ENCODE results near the gene KAT6B.

KAT6B gene

GRCh38 chr10:74824184-74824899, 2.1 kb upstream of the KAT6B start:
- no peak for TF ChIP-seq CTCF (IDR thresholded peaks at IDR 0.05; ENCODE audit: borderline replicate concordance, insufficient read depth, low read depth, low read length)
- peak overlapping the region; percentile 98 for H3K4me3 ChIP-seq (ENCODE audit: low read depth, low read length)

- H3K4me3 ChIP-seq (ENCODE audit: low read depth, low read length), result peak overlapping the region; percentile 98
- no peak for TF ChIP-seq CTCF (IDR thresholded peaks at IDR 0.05; ENCODE audit: borderline replicate concordance, insufficient read depth, low read depth, low read length)
Observed at GRCh38 chr10:74824900-74825370, 1.5 kb upstream of the KAT6B start.

GRCh38 chr10:74825371-74826141, 844 bp upstream of the KAT6B start:
- no peak for TF ChIP-seq CTCF (IDR thresholded peaks at IDR 0.05; ENCODE audit: borderline replicate concordance, insufficient read depth, low read depth, low read length)
- H3K4me3 ChIP-seq (ENCODE audit: low read depth, low read length), result peak overlapping the region; percentile 98

GRCh38 chr10:74827045-74827441, 643 bp downstream of the KAT6B start:
- no peak for TF ChIP-seq CTCF (IDR thresholded peaks at IDR 0.05; ENCODE audit: borderline replicate concordance, insufficient read depth, low read depth, low read length)

GRCh38 chr10:74827694-74828093, 1.3 kb downstream of the KAT6B start:
- H3K4me3 ChIP-seq (ENCODE audit: low read depth, low read length), result peak overlapping the region; percentile 63
- no peak for TF ChIP-seq CTCF (IDR thresholded peaks at IDR 0.05; ENCODE audit: borderline replicate concordance, insufficient read depth, low read depth, low read length)

More at GRCh38 chr10:74827045-74827441, 643 bp downstream of the KAT6B start:
- H3K4me3 ChIP-seq (ENCODE audit: low read depth, low read length), result peak overlapping the region; percentile 63

- no peak overlapping the region for H3K4me3 ChIP-seq (ENCODE audit: low read depth, low read length)
- TF ChIP-seq CTCF (IDR thresholded peaks at IDR 0.05; ENCODE audit: borderline replicate concordance, insufficient read depth, low read depth, low read length), result no peak
Observed at GRCh38 chr10:74828946-74829345, 2.5 kb downstream of the KAT6B start.

Measured in GM12875 (cell line).